Sigmoid colon (tissue), 7 donors: ENCODE results near the gene CFAP45. TPM values are rescaled to one million over a fixed set of nuclear protein-coding genes. Genes with fewer than 3 reads are reported as not detected.

Source experiments
- DNase-seq: peaks from one replicate; pipeline ENCODE4 v3.0.0-alpha.2; 2019
- H3K27ac ChIP-seq, 4 donors: fragments of 200-600 bp; sonication (generic); one replicate each; pipeline ENCODE4 v1.5.1; 2016 to 2019; ENCODE audit warnings: mild to moderate bottlenecking in 1 of 4
- H3K27me3 ChIP-seq, 3 donors: fragments of 200-600 bp; sonication (generic); one replicate each; pipeline ENCODE4 v1.5.1; 2019; ENCODE audit warnings: mild to moderate bottlenecking in 1 of 3
- H3K36me3 ChIP-seq, 4 donors: fragments of 200-600 bp; sonication (generic); one replicate each; pipeline ENCODE4 v1.5.1; 2016 to 2019
- H3K4me1 ChIP-seq, 4 donors: fragments of 200-600 bp; sonication (generic); one replicate each; pipeline ENCODE4 v1.5.1; 2017 to 2019
- H3K4me3 ChIP-seq, 4 donors: fragments of 200-600 bp; sonication (generic); one replicate each; pipeline ENCODE4 v1.5.1; 2017 to 2019; ENCODE audit warnings: mild to moderate bottlenecking in 2 of 4, moderate library complexity in 1 of 4
- H3K9me3 ChIP-seq, 4 donors: fragments of 200-600 bp in 3 of 4; sonication (generic) in 3 of 4; one replicate each; pipeline versions ENCODE4 v1.5.1 to v1.6.1; 2013 to 2019
- CTCF ChIP-seq, 4 experiments: fragments of 450-650 bp in 3 of 4; fragments of 200-600 bp in 1 of 4; IDR thresholded peaks; one replicate each; pipeline ENCODE4 v1.5.1; 2016 to 2019; ENCODE audit warnings: antibody characterized with exemption in 4 of 4, mild to moderate bottlenecking in 3 of 4, moderate library complexity in 2 of 4
- EP300 ChIP-seq, 4 donors: sonication (generic); formaldehyde crosslinking; IDR thresholded peaks; one replicate each; pipeline ENCODE4 v1.6.1; 2017; ENCODE audit warnings: antibody characterized with exemption in 4 of 4
- POLR2A ChIP-seq, 2 donors: fragments of 450-650 bp; IDR thresholded peaks; one replicate each; pipeline ENCODE4 v1.6.1; 2016; ENCODE audit warnings: antibody characterized with exemption in 2 of 2, mild to moderate bottlenecking in 2 of 2, moderate library complexity in 2 of 2
- POLR2AphosphoS5 ChIP-seq, 4 donors: sonication (generic); formaldehyde crosslinking; IDR thresholded peaks; one replicate each; pipeline ENCODE4 v1.6.1; 2017; ENCODE audit warnings: antibody characterized with exemption in 4 of 4
- WGBS, 2 donors: extraction: QIAGEN DNeasy Blood & Tissue Kit; methylation state at CpG; one replicate each; pipeline ENCODE4 v1.1.7; 2013; 5-methylcytosine and 5-hydroxymethylcytosine counted together
- intact Hi-C: fragments of 100-400 bp; cut with DNase I; formaldehyde crosslinking; loops from one replicate; pipeline ENCODE4 v1.15.1; 2023
- polyA plus RNA-seq, 3 donors: library from polyadenylated mRNA; stranded (reverse); fragments of 200-250 nt; gene quantifications; one replicate each; pipeline ENCODE4 v1.2.3, GENCODE V29; 2013
- total RNA-seq, 4 donors: library from RNA; depleted of rRNA; stranded (reverse); fragments of >200 nt; gene quantifications; one replicate each; pipeline ENCODE4 v1.1.0, GENCODE V29; 2016
- donor health status: healthy with polysubstance abuse.
- donor health status: Bipolar disorder and iron deficiency.
- donor health status: healthy.

The CFAP45 gene
- 1 to 10 TPM in 1 of 4 donors, under 1 TPM in 1, not detected in 2; 0.81 to 1.8 TPM for total RNA-seq
- 1 to 10 TPM in 1 of 3 donors, under 1 TPM in 1, not detected in 1; 0.29 to 1.2 TPM for polyA plus RNA-seq

GRCh38 chr1:159900086-159900680, at the start of gene CFAP45:
TSS of gene CFAP45 (minus strand) at chr1:159900165. CDS start at chr1:159900098, 67 bp downstream.
- TF ChIP-seq CTCF (IDR thresholded peaks at IDR 0.05), result no peak
- no peak for TF ChIP-seq EP300 (IDR thresholded peaks at IDR 0.05)
- TF ChIP-seq POLR2A (IDR thresholded peaks at IDR 0.05), result no peak
- peak in 1 of 4 donors; percentile 45 for TF ChIP-seq POLR2AphosphoS5 (IDR thresholded peaks at IDR 0.05)
- DNase-seq, result peak; percentile 80
- 6 to 33% methylated on average over 30 of the region's 30 CpGs for WGBS, 2 donors
- no peak within 1 kb of the TSS for H3K4me3 ChIP-seq
- no peaks in the 10 kb centered on the region for H3K9me3 ChIP-seq
- intact Hi-C loops, result no loop called here
- peak within 1 kb of the TSS in 2 of 4 donors; percentile 7 to 31 for H3K27ac ChIP-seq
- peaks cover 0 to 11% (median 9%) of the 10 kb centered on the region in 4 donors for H3K4me1 ChIP-seq
- no peaks in the 10 kb centered on the region for H3K36me3 ChIP-seq
- no peaks in the 10 kb centered on the region for H3K27me3 ChIP-seq

- intact Hi-C loops, result loop anchor here (5.0 kb wide), 1 partner anchor 167 kb away; the partner anchor contains the start of gene DUSP23
Measured at GRCh38 chr1:159949123-159949522, 49.2 kb upstream of the CFAP45 start.

GRCh38 chr1:159947942-159948341, 48.0 kb upstream of the CFAP45 start:
- H3K27ac ChIP-seq, result no peak overlapping the region
- no peaks in the 10 kb centered on the region for H3K36me3 ChIP-seq
- no peak overlapping the region for H3K4me3 ChIP-seq
- WGBS, 2 donors, result 62 to 76% methylated on average over 1 of the region's 1 CpG
- no peaks in the 10 kb centered on the region for H3K9me3 ChIP-seq
- H3K27me3 ChIP-seq, result no peaks in the 10 kb centered on the region
- DNase-seq, result no peak
- H3K4me1 ChIP-seq, result peaks cover 0 to 30% (median 20%) of the 10 kb centered on the region in 4 donors
- intact Hi-C loops, result loop anchor here (5.0 kb wide), 1 partner anchor 166 kb away; the partner anchor contains the start of gene DUSP23
- no peak for TF ChIP-seq CTCF (IDR thresholded peaks at IDR 0.05)
- no peak for TF ChIP-seq POLR2AphosphoS5 (IDR thresholded peaks at IDR 0.05)
- no peak for TF ChIP-seq POLR2A (IDR thresholded peaks at IDR 0.05)
- TF ChIP-seq EP300 (IDR thresholded peaks at IDR 0.05), result no peak

More at GRCh38 chr1:159949123-159949522, 49.2 kb upstream of the CFAP45 start:
- Histone ChIP-seq H3K4me3 (no peak overlapping the region), H3K4me1 (peaks cover 0 to 30% (median 20%) of the 10 kb centered on the region in 4 donors), H3K27ac (peak overlapping the region in 3 of 4 donors; percentile 25 to 45 (median 42)), H3K27me3 (no peaks in the 10 kb centered on the region), H3K36me3 (no peaks in the 10 kb centered on the region), H3K9me3 (no peaks in the 10 kb centered on the region)
- TF ChIP-seq POLR2A (IDR thresholded peaks at IDR 0.05), result no peak
- no peak for TF ChIP-seq CTCF (IDR thresholded peaks at IDR 0.05)
- TF ChIP-seq EP300 (IDR thresholded peaks at IDR 0.05), result no peak
- TF ChIP-seq POLR2AphosphoS5 (IDR thresholded peaks at IDR 0.05), result no peak
- 30 to 62% methylated on average over 6 of the region's 6 CpGs for WGBS, 2 donors
- DNase-seq, result no peak

GRCh38 chr1:159946242-159947187, 46.5 kb upstream of the CFAP45 start:
- 48 to 59% methylated on average over 9 of the region's 9 CpGs for WGBS, 2 donors
- H3K27ac ChIP-seq, result peak overlapping the region in 2 of 4 donors; percentile 17 to 21
- DNase-seq, result no peak
- H3K4me1 ChIP-seq, result peaks cover 0 to 30% (median 20%) of the 10 kb centered on the region in 4 donors
- H3K9me3 ChIP-seq, result no peaks in the 10 kb centered on the region
- peak overlapping the region in 3 of 4 donors; percentile 44 to 51 (median 48) for H3K4me3 ChIP-seq
- intact Hi-C loops, result loop anchor here (5.0 kb wide), 1 partner anchor 164 kb away; the partner anchor contains the start of gene DUSP23
- TF ChIP-seq POLR2A (IDR thresholded peaks at IDR 0.05), result no peak
- TF ChIP-seq POLR2AphosphoS5 (IDR thresholded peaks at IDR 0.05), result no peak
- TF ChIP-seq CTCF (IDR thresholded peaks at IDR 0.05), result no peak
- no peak for TF ChIP-seq EP300 (IDR thresholded peaks at IDR 0.05)
- H3K36me3 ChIP-seq, result no peaks in the 10 kb centered on the region
- H3K27me3 ChIP-seq, result no peaks in the 10 kb centered on the region
